ENCODE data around the gene SLC22A1. TPM values are rescaled to one million over a fixed set of nuclear protein-coding genes. Genes with fewer than 3 reads are reported as not detected.

The SLC22A1 gene
- total and polyA plus RNA-seq, 10 of the 15 experiments (the other 5 are each of a cell fraction or from before 2014, with no cell fraction given), result 0.09 to 0.28 (median 0.15) TPM; not detected in 3

DNA sequence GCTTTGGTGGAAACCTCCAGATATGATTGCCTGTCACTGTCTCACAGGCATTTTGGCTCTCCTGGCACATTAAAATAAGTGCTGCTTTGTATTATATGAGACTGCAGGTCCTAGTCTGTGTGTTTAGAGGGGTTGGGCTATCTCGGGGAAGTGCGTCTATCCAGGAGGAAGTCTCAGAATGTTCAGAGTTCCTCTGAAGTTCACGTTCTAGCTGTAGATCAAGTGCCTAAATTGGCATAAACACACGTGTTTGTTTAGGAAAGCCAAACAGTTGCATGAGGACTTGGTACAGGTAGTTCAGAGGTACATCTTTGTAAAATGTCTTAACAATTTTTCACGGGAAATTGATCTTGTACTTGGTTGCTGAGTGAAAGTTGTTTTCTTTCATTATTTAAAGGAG, 36.4 kb upstream of the SLC22A1 start:
- in situ Hi-C loops (cut with MboI), result no loop called here
- CTCF ChIA-PET, result no interaction called here

DNA sequence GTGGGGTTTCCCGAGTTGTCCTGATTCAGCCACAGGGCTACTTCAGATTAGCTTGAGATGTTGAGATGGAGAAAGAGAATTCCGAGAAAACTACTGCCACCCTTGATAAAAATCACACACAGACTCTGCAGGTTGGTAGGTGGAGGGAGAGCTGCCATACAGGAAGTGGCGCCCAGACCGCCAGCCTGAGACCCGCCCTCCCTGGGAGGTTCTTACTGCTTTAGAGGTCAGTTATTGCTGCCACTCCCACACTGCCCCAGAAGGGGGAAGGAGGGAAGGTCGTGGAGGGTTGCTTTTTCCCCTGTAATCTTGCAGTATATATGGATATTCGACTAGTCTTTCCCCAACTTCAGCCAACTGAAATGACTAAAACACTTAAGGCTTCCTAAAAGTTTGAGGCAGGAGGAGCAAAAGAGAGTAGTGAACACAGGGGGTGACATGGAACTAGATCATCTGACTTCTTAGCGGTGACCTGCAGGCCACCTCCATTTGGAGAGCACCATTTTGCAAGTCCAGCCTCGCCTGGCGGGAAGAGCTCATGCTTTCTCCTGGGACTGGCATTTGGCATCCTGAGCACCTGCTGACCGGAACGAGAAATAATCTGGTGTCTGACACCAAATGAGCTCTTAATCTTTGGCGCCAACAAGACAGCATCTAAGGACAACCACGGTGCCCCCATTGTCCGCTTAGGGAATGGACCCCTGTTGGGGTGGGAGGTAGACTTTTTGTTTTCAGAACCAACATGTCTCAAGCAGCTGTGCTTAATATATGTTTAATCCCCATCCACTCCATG, 35.7 kb upstream of the SLC22A1 start:
- intact Hi-C loops (cut with micrococcal nuclease; ENCODE audit: unreplicated experiment) (no loop called here), in situ Hi-C loops (cut with MboI) (no loop called here)
- FAIRE-seq (no peak), DNase-seq (ENCODE audit: low read depth, low spot score) (no peak), ATAC-seq (no peak)
- Histone ChIP-seq H4K20me1 (ENCODE audit: control insufficient read depth, insufficient read depth) (no peaks in the 10 kb centered on the region), H3K9me3 (replicated peaks; ENCODE audit: control insufficient read depth, insufficient read depth, low read length) (no peaks in the 10 kb centered on the region), H3K4me1 (ENCODE audit: control insufficient read depth, insufficient read depth, low read length) (no peaks in the 10 kb centered on the region), H2AFZ (ENCODE audit: control insufficient read depth, low read depth, low read length) (no peak overlapping the region), H3K27ac (ENCODE audit: control insufficient read depth, insufficient read depth) (no peak overlapping the region), H3K36me3 (ENCODE audit: control insufficient read depth in 2 of 2, insufficient read depth in 2 of 2, low read length in 1 of 2) (peaks cover 13 to 24% of the 10 kb centered on the region in 2 experiments), H3K9ac (ENCODE audit: control insufficient read depth, insufficient read depth, low read length) (no peak overlapping the region), H3K27me3 (replicated peaks in 1 of 2; ENCODE audit: control insufficient read depth in 2 of 2, insufficient read depth in 2 of 2, low read length in 1 of 2) (no peaks in the 10 kb centered on the region), H3K4me2 (ENCODE audit: control insufficient read depth, insufficient read depth) (no peak overlapping the region), H3K4me3 (no peak overlapping the region), H3K79me2 (ENCODE audit: control insufficient read depth, insufficient read depth, low read length) (no peaks in the 10 kb centered on the region)
- BruUV-seq (replicated peaks), result no TSS peak
- ChIA-PET RAD21 (ENCODE audit: unreplicated experiment) (interaction anchor here (0.5 to 1.8 kb wide), 2 partner anchors 135 to 223 kb away, joined by 5 read pairs; no protein-coding TSS in a partner anchor), POLR2A (no interaction called here), CTCF (no interaction called here), SMC1A (ENCODE audit: uncharacterized antibody, unreplicated experiment) (interaction anchor here (0.6 to 2.1 kb wide), 3 partner anchors 10 to 51 kb away, joined by 3 to 5 read pairs (median 4); no protein-coding TSS in a partner anchor)
- no peak for TF ChIP-seq MYC (IDR thresholded peaks at IDR 0.05; ENCODE audit: insufficient read depth, insufficient read length, insufficient replicate concordance, low read length, severe bottlenecking)
- no peak for TF ChIP-seq RFX5 (IDR thresholded peaks at IDR 0.05; ENCODE audit: low read depth, low read length)
- TF ChIP-seq NRF1 (conservative IDR thresholded peaks at IDR 0.05; ENCODE audit: low read depth, low read length), result no peak
- no peak for TF ChIP-seq PAX5 (IDR thresholded peaks at IDR 0.05; ENCODE audit: borderline replicate concordance, low read depth, low read length)
- no peak for TF ChIP-seq HDAC6 (IDR thresholded peaks at IDR 0.05; ENCODE audit: unreplicated experiment)
- TF ChIP-seq ZNF217 (IDR thresholded peaks at IDR 0.05), result no peak
- TF ChIP-seq POLR2AphosphoS2 (IDR thresholded peaks at IDR 0.05; ENCODE audit: low read depth, low read length), result no peak
- TF ChIP-seq NBN (IDR thresholded peaks at IDR 0.05), result no peak
- TF ChIP-seq, protein P1, sequence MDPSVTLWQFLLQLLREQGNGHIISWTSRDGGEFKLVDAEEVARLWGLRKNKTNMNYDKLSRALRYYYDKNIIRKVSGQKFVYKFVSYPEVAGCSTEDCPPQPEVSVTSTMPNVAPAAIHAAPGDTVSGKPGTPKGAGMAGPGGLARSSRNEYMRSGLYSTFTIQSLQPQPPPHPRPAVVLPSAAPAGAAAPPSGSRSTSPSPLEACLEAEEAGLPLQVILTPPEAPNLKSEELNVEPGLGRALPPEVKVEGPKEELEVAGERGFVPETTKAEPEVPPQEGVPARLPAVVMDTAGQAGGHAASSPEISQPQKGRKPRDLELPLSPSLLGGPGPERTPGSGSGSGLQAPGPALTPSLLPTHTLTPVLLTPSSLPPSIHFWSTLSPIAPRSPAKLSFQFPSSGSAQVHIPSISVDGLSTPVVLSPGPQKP (IDR thresholded peaks at IDR 0.05; ENCODE audit: low read depth, low read length), result no peak
- no peak for TF ChIP-seq SUPT20H (IDR thresholded peaks at IDR 0.05; ENCODE audit: borderline replicate concordance, control insufficient read depth, low read depth, low read length)
- no peak for TF ChIP-seq ZNF384 (IDR thresholded peaks at IDR 0.05; ENCODE audit: borderline replicate concordance, low read depth, low read length)
- no peak for TF ChIP-seq EZH2 (IDR thresholded peaks at IDR 0.05; ENCODE audit: borderline replicate concordance, control insufficient read depth, low read depth, low read length)
- TF ChIP-seq GATAD2B (conservative IDR thresholded peaks at IDR 0.05; ENCODE audit: low read depth), result no peak
- WGBS (ENCODE audit: insufficient coverage, insufficient replicate concordance, low lambda C conversion rate, missing lambda C conversion rate), result 94% methylated on average over 15 of the region's 15 CpGs

More for the DNA sequence above, 36.4 kb upstream of the SLC22A1 start:
- DNase-seq (ENCODE audit: low read depth, low spot score), result no peak
- TF ChIP-seq TAF1 (IDR thresholded peaks at IDR 0.05; ENCODE audit: borderline replicate concordance, low read depth, low read length) (no peak), RELA (IDR thresholded peaks at IDR 0.05; ENCODE audit: borderline replicate concordance, partially characterized antibody) (no peak), BMI1 (IDR thresholded peaks at IDR 0.05; ENCODE audit: borderline replicate concordance) (no peak), HDAC6 (IDR thresholded peaks at IDR 0.05; ENCODE audit: unreplicated experiment) (no peak)
- TF ChIP-seq, protein P2, sequence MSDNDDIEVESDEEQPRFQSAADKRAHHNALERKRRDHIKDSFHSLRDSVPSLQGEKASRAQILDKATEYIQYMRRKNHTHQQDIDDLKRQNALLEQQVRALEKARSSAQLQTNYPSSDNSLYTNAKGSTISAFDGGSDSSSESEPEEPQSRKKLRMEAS (IDR thresholded peaks at IDR 0.05; ENCODE audit: low read depth, low read length), result no peak
- Histone ChIP-seq H3K4me1 (ENCODE audit: control insufficient read depth, insufficient read depth, low read length) (no peaks in the 10 kb centered on the region), H3K4me2 (ENCODE audit: control insufficient read depth, insufficient read depth) (no peak overlapping the region), H3K9ac (ENCODE audit: control insufficient read depth, insufficient read depth, low read length) (no peak overlapping the region), H3K36me3 (ENCODE audit: control insufficient read depth in 2 of 2, insufficient read depth in 2 of 2, low read length in 1 of 2) (peaks cover 16 to 22% of the 10 kb centered on the region in 2 experiments), H2AFZ (ENCODE audit: control insufficient read depth, low read depth, low read length) (no peak overlapping the region), H3K27me3 (replicated peaks in 1 of 2; ENCODE audit: control insufficient read depth in 2 of 2, insufficient read depth in 2 of 2, low read length in 1 of 2) (no peaks in the 10 kb centered on the region), H3K4me3 (no peak overlapping the region), H3K79me2 (ENCODE audit: control insufficient read depth, insufficient read depth, low read length) (no peaks in the 10 kb centered on the region), H4K20me1 (ENCODE audit: control insufficient read depth, insufficient read depth) (no peaks in the 10 kb centered on the region), H3K27ac (ENCODE audit: control insufficient read depth, insufficient read depth) (no peak overlapping the region), H3K9me3 (replicated peaks; ENCODE audit: control insufficient read depth, insufficient read depth, low read length) (no peaks in the 10 kb centered on the region)
- no TSS peak for BruUV-seq (replicated peaks)
- intact Hi-C loops (cut with micrococcal nuclease; ENCODE audit: unreplicated experiment), result no loop called here
- ChIA-PET RAD21 (ENCODE audit: unreplicated experiment) (no interaction called here), POLR2A (no interaction called here), SMC1A (ENCODE audit: uncharacterized antibody, unreplicated experiment) (interaction anchor here (2.1 kb wide), 1 partner anchor 9 kb away, joined by 5 read pairs; no protein-coding TSS in a partner anchor)
- no peak for FAIRE-seq
- 91% methylated on average over 5 of the region's 5 CpGs for WGBS (ENCODE audit: insufficient coverage, insufficient replicate concordance, low lambda C conversion rate, missing lambda C conversion rate)
- no peak for ATAC-seq

All from GM12878 (cell line).